ENCODE data around the gene R3HDM2.

- TF ChIP-seq CTCF (IDR thresholded peaks at IDR 0.05) (peak; percentile 15 to 53), POLR2A (IDR thresholded peaks at IDR 0.05) (no peak), POLR2AphosphoS5 (IDR thresholded peaks at IDR 0.05) (no peak), EP300 (IDR thresholded peaks at IDR 0.05) (no peak)
These were observed 188.0 kb downstream of the R3HDM2 start for GRCh38 chr12:57242691-57243454.

All from suprapubic skin (tissue), 4 donors.